DOHH2 (cell line): ENCODE results near the gene SBK3.

ENCODE experiments used
- CTCF ChIP-seq: fragments of 200-600 bp; sonication (generic); IDR thresholded peaks from one replicate; pipeline ENCODE4 v1.5.1; 2014; ENCODE audit warnings: antibody characterized with exemption, mild to moderate bottlenecking, low read depth, low read length; ENCODE audit not compliant: poor library complexity, severe bottlenecking
- EZH2phosphoT487 ChIP-seq: fragments of 200-600 bp; sonication (generic); IDR thresholded peaks from 2 replicates; pipeline ENCODE4 v1.6.1; 2017; ENCODE audit warnings: borderline replicate concordance, mild to moderate bottlenecking, antibody characterized with exemption, low read length, moderate library complexity, mixed read lengths

GRCh38 chr19:55578761-55579747 is 33.7 kb upstream of the SBK3 start:
- TF ChIP-seq CTCF (no peak), EZH2phosphoT487 (no peak)
